GM21737 (cell line): ENCODE data around the gene PPP2R1B.
A peak's percentile ranks its signal among the peaks of the same experiment; 100 is the strongest.

Source experiments
- ATAC-seq: cut with Tn5 transposase; IDR thresholded peaks from one replicate; pipeline ENCODE4 v1.9.1; 2021; ENCODE audit warnings: mild to moderate bottlenecking, moderate library complexity; ENCODE audit not compliant: unreplicated experiment

PPP2R1B gene

DNA sequence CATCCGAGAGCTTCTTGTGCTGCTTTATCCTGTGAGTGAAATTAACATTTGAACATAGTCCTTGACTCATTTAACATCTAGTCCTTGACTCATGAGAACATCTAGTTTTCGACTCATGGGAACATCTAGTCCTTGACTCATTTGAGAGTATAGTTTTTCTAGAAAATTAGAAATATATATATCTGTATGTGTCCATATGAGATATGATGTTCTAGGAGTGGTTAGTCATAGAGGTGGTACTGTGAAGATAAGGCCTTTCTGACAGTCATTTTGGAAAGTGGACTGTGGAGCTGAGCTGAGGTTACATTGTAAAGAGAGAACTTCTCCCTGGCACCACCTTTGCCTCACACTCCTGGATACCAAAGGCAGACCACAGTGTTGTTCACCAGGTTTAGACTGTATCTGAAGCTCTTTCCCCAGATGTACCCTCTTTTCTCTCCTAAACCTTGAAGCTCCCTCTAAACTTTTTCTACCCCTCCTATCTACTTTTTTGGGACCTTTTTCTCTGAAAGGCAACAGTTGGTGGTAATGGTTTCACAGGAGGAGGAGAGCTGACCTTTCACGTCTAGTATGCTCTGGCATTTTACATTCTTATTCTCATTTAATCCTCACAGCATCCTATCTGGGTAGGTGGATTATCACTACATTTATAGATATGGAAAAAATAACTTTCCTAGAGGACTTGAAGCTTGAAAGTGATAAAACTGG is 67.2 kb downstream of the PPP2R1B start:
- ATAC-seq, result no peak

- ATAC-seq, result peak; percentile 63
Observed at GRCh38 chr11:111697933-111698371, 68.2 kb downstream of the PPP2R1B start.

GRCh38 chr11:111696556-111696955 is 69.6 kb downstream of the PPP2R1B start:
- no peak for ATAC-seq

DNA sequence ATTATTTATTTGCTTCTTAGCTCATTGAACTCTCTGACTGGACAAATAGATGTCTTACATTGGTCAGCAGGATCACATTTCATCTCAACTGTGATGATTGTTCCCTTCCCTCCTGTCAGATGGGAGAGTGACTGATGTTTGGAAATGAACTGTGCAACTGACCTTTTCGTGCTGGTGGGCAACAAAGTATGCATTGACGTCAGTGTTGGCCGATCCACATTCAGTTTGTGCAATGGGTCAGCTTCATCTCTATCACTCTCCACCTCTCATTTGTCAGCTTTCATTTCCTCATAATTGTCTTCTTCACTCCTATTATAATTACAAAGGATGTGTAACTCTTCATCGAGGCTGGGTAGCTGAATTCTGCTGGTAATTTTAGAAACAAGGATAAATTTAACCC is 71.3 kb downstream of the PPP2R1B start:
- no peak for ATAC-seq

- ATAC-seq, result no peak
Observed at GRCh38 chr11:111693224-111693937, 72.8 kb downstream of the PPP2R1B start.

- no peak for ATAC-seq
Observed at GRCh38 chr11:111691741-111692140, 74.4 kb downstream of the PPP2R1B start.

DNA sequence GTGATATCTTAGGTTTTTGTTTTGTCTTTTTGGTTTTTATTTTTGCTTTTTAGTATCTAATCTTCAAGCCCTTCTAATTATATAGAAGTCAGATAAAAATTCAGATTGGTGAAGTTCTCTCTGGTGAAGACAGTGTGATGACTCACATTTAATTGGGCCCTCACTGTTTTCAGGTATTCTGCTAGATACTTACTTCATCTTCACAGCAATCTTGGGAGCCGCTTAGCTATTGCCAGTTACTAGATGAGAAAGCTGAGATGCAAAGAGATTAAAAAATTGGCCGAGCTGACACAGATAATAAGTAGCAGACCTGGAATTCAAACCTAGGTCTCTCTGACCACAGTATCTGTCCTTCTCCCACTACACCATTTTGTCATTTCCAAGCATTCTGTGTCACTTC is 75.0 kb downstream of the PPP2R1B start:
- ATAC-seq, result no peak

DNA sequence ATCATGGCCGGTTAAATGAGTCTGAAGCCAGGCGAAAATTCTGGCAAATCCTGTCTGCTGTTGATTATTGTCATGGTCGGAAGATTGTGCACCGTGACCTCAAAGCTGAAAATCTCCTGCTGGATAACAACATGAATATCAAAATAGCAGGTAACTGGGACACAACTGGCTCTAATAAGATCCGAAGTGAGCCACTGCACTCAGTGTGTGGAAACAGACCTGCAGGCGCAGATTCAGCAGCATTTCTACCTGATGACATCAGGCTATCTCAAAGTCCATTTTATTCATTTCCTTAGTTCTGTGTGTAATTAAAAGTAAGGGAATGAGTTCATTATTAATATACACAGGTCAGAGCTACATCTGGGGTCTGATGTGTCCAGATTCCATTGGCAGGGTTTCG is 78.2 kb downstream of the PPP2R1B start:
- no peak for ATAC-seq

- ATAC-seq, result no peak
Observed at GRCh38 chr11:111684251-111684650, 81.9 kb downstream of the PPP2R1B start.

DNA sequence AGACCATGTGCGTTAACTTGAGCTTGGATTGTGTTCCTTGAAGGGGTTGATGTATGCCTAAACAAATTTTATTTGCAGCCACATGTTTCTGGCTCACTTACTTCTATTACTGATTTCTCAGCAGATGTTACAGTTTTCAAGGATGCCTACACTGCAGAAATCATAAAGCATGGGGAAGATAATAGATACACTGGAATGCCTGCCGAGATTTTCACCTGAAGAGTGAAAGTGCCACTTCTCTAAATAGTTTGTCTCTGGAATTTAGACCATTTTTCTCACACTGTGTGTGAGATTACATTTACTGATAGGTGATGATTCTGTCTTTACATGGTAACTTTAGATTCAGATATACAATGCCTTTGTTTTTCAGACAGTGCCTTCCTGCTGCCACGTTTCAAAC is 82.4 kb downstream of the PPP2R1B start:
- no peak for ATAC-seq

- no peak for ATAC-seq
Observed at GRCh38 chr11:111680486-111681175, 85.6 kb downstream of the PPP2R1B start.
